NCI-H748 (cell line): ENCODE data around the gene ITPR1.
"Not testable (repeated sequence)": the region's sequence is repeated elsewhere in the genome, so short reads cannot be mapped to it uniquely, and the experiment has no call there.

Source experiments
- DNase-seq: peaks from one replicate; lab custom pipeline; 2025; ENCODE audit not compliant: unreplicated experiment; lab: John Stamatoyannopoulos, UW

The ITPR1 gene

GRCh38 chr3:4588466-4588865, 95.3 kb downstream of the ITPR1 start:
- no peak for DNase-seq

- DNase-seq, result no peak
Observed at GRCh38 chr3:4589475-4590097, 96.4 kb downstream of the ITPR1 start.

- DNase-seq, result not testable (repeated sequence)
Observed at GRCh38 chr3:4590849-4591248, 97.7 kb downstream of the ITPR1 start.

- no peak for DNase-seq
Observed at GRCh38 chr3:4591669-4592068, 98.5 kb downstream of the ITPR1 start.

GRCh38 chr3:4593014-4593413, 99.9 kb downstream of the ITPR1 start:
- DNase-seq, result no peak

- no peak for DNase-seq
Observed at GRCh38 chr3:4595710-4596113, 102.6 kb downstream of the ITPR1 start.

GRCh38 chr3:4596612-4597011, 103.5 kb downstream of the ITPR1 start:
- no peak for DNase-seq

- no peak for DNase-seq
Observed at GRCh38 chr3:4597208-4597985, 104.2 kb downstream of the ITPR1 start.

- not testable (repeated sequence) for DNase-seq
Observed at GRCh38 chr3:4598232-4598631, 105.1 kb downstream of the ITPR1 start.

- DNase-seq, result no peak
Observed at GRCh38 chr3:4599612-4600011, 106.5 kb downstream of the ITPR1 start.

GRCh38 chr3:4600493-4600892, 107.3 kb downstream of the ITPR1 start:
- DNase-seq, result no peak

- no peak for DNase-seq
Observed at GRCh38 chr3:4601892-4602291, 108.7 kb downstream of the ITPR1 start.

- no peak for DNase-seq
Observed at GRCh38 chr3:4604693-4605092, 111.5 kb downstream of the ITPR1 start.

- no peak for DNase-seq
Observed at GRCh38 chr3:4606911-4607310, 113.8 kb downstream of the ITPR1 start.

GRCh38 chr3:4613366-4613765, 120.2 kb downstream of the ITPR1 start:
- DNase-seq, result no peak

GRCh38 chr3:4614070-4614469, 120.9 kb downstream of the ITPR1 start:
- no peak for DNase-seq

GRCh38 chr3:4614927-4615326, 121.8 kb downstream of the ITPR1 start:
- DNase-seq, result no peak

- DNase-seq, result no peak
Observed at GRCh38 chr3:4615750-4616149, 122.6 kb downstream of the ITPR1 start.

GRCh38 chr3:4623421-4623999, 130.4 kb downstream of the ITPR1 start:
- no peak for DNase-seq

- no peak for DNase-seq
Observed at GRCh38 chr3:4627651-4628375, 134.7 kb downstream of the ITPR1 start.

GRCh38 chr3:4629095-4630007, 136.2 kb downstream of the ITPR1 start:
- no peak for DNase-seq
